Psoas muscle (tissue), 8 donors: ENCODE measurements around the gene RAB25. TPM values are rescaled to one million over a fixed set of nuclear protein-coding genes. Genes with fewer than 3 reads are reported as not detected.
A peak's percentile ranks its signal among the peaks of the same experiment; 100 is the strongest.
"Not testable (repeated sequence)": the region's sequence is repeated elsewhere in the genome, so short reads cannot be mapped to it uniquely, and the experiment has no call there.

Experiments
- ATAC-seq, 4 donors: fragments of 200-7000 bp; cut with Tn5 transposase; one replicate each; pipeline ENCODE4 v1.9.1; 2020; ENCODE audit warnings: moderate library complexity in 3 of 4, mild to moderate bottlenecking in 2 of 4
- DNase-seq, 2 donors: peaks; one replicate each; pipeline ENCODE4 v3.0.0-alpha.2; 2020
- H3K27ac ChIP-seq: fragments of 200-600 bp; one replicate; pipeline ENCODE4 v1.8.0; 2022
- H3K27me3 ChIP-seq, 3 donors: fragments of 200-600 bp in 1 of 3; one replicate each; pipeline versions ENCODE4 v1.6.1 to v1.8.0; 2013 to 2022; ENCODE audit warnings: low read length in 2 of 3, mild to moderate bottlenecking in 2 of 3, moderate library complexity in 1 of 3; ENCODE audit not compliant: insufficient read depth in 3 of 3
- H3K36me3 ChIP-seq, 2 donors: fragments of 200-600 bp in 1 of 2; one replicate each; pipeline versions ENCODE4 v1.6.1 to v1.8.0; 2013 to 2022; ENCODE audit warnings: low read depth in 1 of 2, mild to moderate bottlenecking in 1 of 2, moderate library complexity in 1 of 2; ENCODE audit not compliant: insufficient read depth in 1 of 2
- H3K4me1 ChIP-seq: fragments of 200-600 bp; one replicate; pipeline ENCODE4 v1.8.0; 2022
- H3K4me3 ChIP-seq: fragments of 200-600 bp; one replicate; pipeline ENCODE4 v1.8.0; 2022; ENCODE audit warnings: mild to moderate bottlenecking
- H3K9me3 ChIP-seq: fragments of 200-600 bp; one replicate; pipeline ENCODE4 v1.8.0; 2022
- CTCF ChIP-seq: fragments of 200-600 bp; IDR thresholded peaks from one replicate; pipeline ENCODE4 v1.8.0; 2022; ENCODE audit warnings: antibody characterized with exemption
- WGBS, 3 donors: extraction: QIAGEN DNeasy Blood & Tissue Kit; methylation state at CpG; one replicate each; pipeline versions ENCODE4 v1.1.6 to v1.1.7; 2013; 5-methylcytosine and 5-hydroxymethylcytosine counted together
- intact Hi-C, 2 donors: fragments of 100-400 bp; cut with DNase I; formaldehyde crosslinking; loops; one replicate each; pipeline versions ENCODE4 v1.11.0 to v1.14.2; 2022
- polyA plus RNA-seq, 3 donors: library from polyadenylated mRNA; stranded (reverse); fragments of 200-250 nt; gene quantifications; one replicate each; pipeline ENCODE4 v1.2.3, GENCODE V29; 2013
- total RNA-seq, 4 donors: library from RNA; stranded (reverse); fragmentation: NEBNext Ultra II Directional in 2 of 4; extraction: Animal tissue kit (Norgen Biotek cat#: 25700) in 2 of 4; gene quantifications; one replicate each; pipeline versions ENCODE4 v1.2.1 to v1.2.4, GENCODE V29; 2021 to 2023
- donor health status: healthy with polysubstance abuse.
- donor health status: DM: no; HTN: no; CAD: no; lungs with moderate emphysema.
- donor health status: Bipolar disorder and iron deficiency.
- donor health status: healthy.
- donor health status: DM: yes; HTN: yes; CAD: no.
- donor health status: DM: no; HTN: no; CAD: no.
- donor health status: DM: no; HTN: no; CAD: no.
- donor health status: DM: yes; HTN: yes; CAD: no.

RAB25 gene
- total and polyA plus RNA-seq, 7 donors, result 0.07 to 0.34 (median 0.13) TPM; not detected in 4

- DNase-seq (no peak), ATAC-seq (peak in 3 of 4 donors; percentile 40 to 54 (median 43))
- 27 to 62% (median 29%) methylated on average over 3 of the region's 3 CpGs for WGBS, 3 donors
- no peaks in the 10 kb centered on the region for H3K4me1 ChIP-seq
- no peaks in the 10 kb centered on the region for H3K27me3 ChIP-seq
- no peaks in the 10 kb centered on the region for H3K36me3 ChIP-seq
- intact Hi-C loops, result no loop called here
- H3K27ac ChIP-seq, result no peak overlapping the region
- no peak for TF ChIP-seq CTCF
- H3K9me3 ChIP-seq, result no peaks in the 10 kb centered on the region
- H3K4me3 ChIP-seq, result no peak overlapping the region
Measured at GRCh38 chr1:156069490-156070455, 8.8 kb downstream of the RAB25 start.

- no peak for TF ChIP-seq CTCF
- H3K4me1 ChIP-seq, result no peaks in the 10 kb centered on the region
- H3K9me3 ChIP-seq, result no peaks in the 10 kb centered on the region
- H3K36me3 ChIP-seq, result no peaks in the 10 kb centered on the region
- no peak overlapping the region for H3K4me3 ChIP-seq
- WGBS, 3 donors, result 34 to 50% (median 43%) methylated on average over 4 of the region's 4 CpGs
- no peak overlapping the region for H3K27ac ChIP-seq
- DNase-seq, result no peak
- H3K27me3 ChIP-seq, result no peaks in the 10 kb centered on the region
- intact Hi-C loops, result no loop called here
- ATAC-seq, result no peak
Measured at GRCh38 chr1:156070548-156070947, 9.6 kb downstream of the RAB25 start.

GRCh38 chr1:156071332-156071816 lies 10.4 kb downstream of the RAB25 start:
- H3K36me3 ChIP-seq, H3K4me1 ChIP-seq, H3K9me3 ChIP-seq, H3K27me3 ChIP-seq, DNase-seq, ATAC-seq, H3K27ac ChIP-seq, intact Hi-C loops, H3K4me3 ChIP-seq: not testable (repeated sequence)
- WGBS, 3 donors, result 88 to 91% (median 90%) methylated on average over 7 of the region's 7 CpGs

GRCh38 chr1:156072251-156072650 lies 11.3 kb downstream of the RAB25 start:
- intact Hi-C loops, result no loop called here
- no peaks in the 10 kb centered on the region for H3K36me3 ChIP-seq
- H3K4me1 ChIP-seq, result no peaks in the 10 kb centered on the region
- TF ChIP-seq CTCF, result no peak
- WGBS, 3 donors, result 57 to 62% (median 60%) methylated on average over 6 of the region's 6 CpGs
- H3K27me3 ChIP-seq, result no peaks in the 10 kb centered on the region
- H3K4me3 ChIP-seq, result no peak overlapping the region
- no peak overlapping the region for H3K27ac ChIP-seq
- no peak for ATAC-seq
- no peaks in the 10 kb centered on the region for H3K9me3 ChIP-seq
- no peak for DNase-seq

- TF ChIP-seq CTCF, result no peak
- 0 to 32% (median 13%) methylated on average over 1 of the region's 1 CpG for WGBS, 3 donors
- no peaks in the 10 kb centered on the region for H3K36me3 ChIP-seq
- intact Hi-C loops, result no loop called here
- H3K27me3 ChIP-seq, result no peaks in the 10 kb centered on the region
- no peak overlapping the region for H3K4me3 ChIP-seq
- DNase-seq, result no peak
- ATAC-seq, result no peak
- H3K27ac ChIP-seq, result no peak overlapping the region
- no peaks in the 10 kb centered on the region for H3K9me3 ChIP-seq
- no peaks in the 10 kb centered on the region for H3K4me1 ChIP-seq
Measured at GRCh38 chr1:156073110-156073687, 12.2 kb downstream of the RAB25 start.
